ENCODE results near the gene NADSYN1. TPM values are rescaled to one million over a fixed set of nuclear protein-coding genes. Genes with fewer than 3 reads are reported as not detected.
"Not testable (repeated sequence)": the region's sequence is repeated elsewhere in the genome, so short reads cannot be mapped to it uniquely, and the experiment has no call there.

NADSYN1 gene
- total and polyA plus RNA-seq, 2 of the 13 experiments (the other 11 are each of a cell fraction or from before 2014, with no cell fraction given) = 35.7 to 51.5 TPM

GRCh38 chr11:71532036-71532610, 79.1 kb downstream of the NADSYN1 start:
- no TSS peak for BruUV-seq (replicated peaks)
- POLR2A ChIA-PET = no interaction called here
- Histone ChIP-seq H3K27ac (ENCODE audit: extremely low read length, insufficient read depth, low read length) (no peak overlapping the region), H3K9ac (ENCODE audit: insufficient read depth, low read depth, low read length) (no peak overlapping the region), H3K4me3 (replicated peaks in 1 of 3; ENCODE audit: insufficient read depth in 1 of 3, low read depth in 2 of 3, low read length in 3 of 3) (no peak overlapping the region), H3K27me3 (ENCODE audit: control insufficient read depth in 1 of 2, insufficient read depth in 2 of 2, low read length in 2 of 2) (no peaks in the 10 kb centered on the region), H3K4me2 (ENCODE audit: low read depth, low read length) (no peak overlapping the region), H3K9me3 (ENCODE audit: low read length) (no peaks in the 10 kb centered on the region), H3K79me2 (ENCODE audit: insufficient read depth, low read length) (no peaks in the 10 kb centered on the region), H4K20me1 (ENCODE audit: insufficient read depth, low read length) (no peaks in the 10 kb centered on the region), H3K36me3 (replicated peaks in 1 of 2; ENCODE audit: control insufficient read depth in 1 of 2, insufficient read depth in 2 of 2, low read length in 2 of 2) (no peaks in the 10 kb centered on the region), H3K4me1 (ENCODE audit: insufficient read depth, low read length) (peaks cover 80% of the 10 kb centered on the region), H2AFZ (ENCODE audit: low read length) (no peak overlapping the region)
- CTCF ChIA-PET (ENCODE audit: low intra/inter-chr PET ratio, low total read pairs) = no interaction called here
- FAIRE-seq (no peak), ATAC-seq (no peak), DNase-seq (ENCODE audit: low spot score) (no peak)
- peak; percentile 78 to 89 for TF ChIP-seq MAFK (conservative IDR thresholded peaks at IDR 0.05 in 1 of 2, IDR thresholded peaks at IDR 0.05 in 1 of 2; ENCODE audit: low read length in 2 of 2)
- TF ChIP-seq CTCF (CRISPR knock-in tag; IDR thresholded peaks at IDR 0.05) = no peak
- peak; percentile 80 for TF ChIP-seq MAFF (IDR thresholded peaks at IDR 0.05; ENCODE audit: low read depth, low read length)
- intact Hi-C loops (cut with micrococcal nuclease; ENCODE audit: unreplicated experiment) = no loop called here
- in situ Hi-C loops (cut with HindIII; ENCODE audit: extremely low pct_ligation_motif_present, low pct_unique_long_range_greater_than_20kb) = no loop called here
- WGBS (ENCODE audit: low lambda C conversion rate) = 86% methylated on average over 10 of the region's 10 CpGs

GRCh38 chr11:71534711-71535608, 82.0 kb downstream of the NADSYN1 start:
- in situ Hi-C loops (cut with HindIII; ENCODE audit: extremely low pct_ligation_motif_present, low pct_unique_long_range_greater_than_20kb); CTCF ChIA-PET (ENCODE audit: low intra/inter-chr PET ratio, low total read pairs); intact Hi-C loops (cut with micrococcal nuclease; ENCODE audit: unreplicated experiment); H3K9me3 ChIP-seq (ENCODE audit: low read length); H4K20me1 ChIP-seq (ENCODE audit: insufficient read depth, low read length); ATAC-seq; BruUV-seq (replicated peaks); H3K27me3 ChIP-seq (ENCODE audit: control insufficient read depth in 1 of 2, insufficient read depth in 2 of 2, low read length in 2 of 2); H3K36me3 ChIP-seq (replicated peaks in 1 of 2; ENCODE audit: control insufficient read depth in 1 of 2, insufficient read depth in 2 of 2, low read length in 2 of 2); H3K79me2 ChIP-seq (ENCODE audit: insufficient read depth, low read length): not testable (repeated sequence)
- WGBS (ENCODE audit: low lambda C conversion rate) = 2% methylated on average over 17 of the region's 17 CpGs
- H3K4me1 ChIP-seq (ENCODE audit: insufficient read depth, low read length) = peaks cover 93% of the 10 kb centered on the region
- peak overlapping the region; percentile 49 for H3K9ac ChIP-seq (ENCODE audit: insufficient read depth, low read depth, low read length)
- H2AFZ ChIP-seq (ENCODE audit: low read length) = peak overlapping the region; percentile 54
- FAIRE-seq (peak; percentile 32), DNase-seq (ENCODE audit: low spot score) (peak; percentile 39)
- POLR2A ChIA-PET = interaction anchor here (1.0 to 1.6 kb wide), 5 partner anchors 8 to 87 kb away, joined by 3 to 7 read pairs (median 5); partner anchors contain the start of genes DHCR7 and KRTAP5-9
- peak overlapping the region; percentile 93 for H3K27ac ChIP-seq (ENCODE audit: extremely low read length, insufficient read depth, low read length)
- peak overlapping the region in 2 of 3 experiments; percentile 27 to 43; a peak in 4 of 6 replicates for H3K4me3 ChIP-seq (replicated peaks in 1 of 3; ENCODE audit: insufficient read depth in 1 of 3, low read depth in 2 of 3, low read length in 3 of 3)
- H3K4me2 ChIP-seq (ENCODE audit: low read depth, low read length) = peak overlapping the region; percentile 71
- TF ChIP-seq ZNF350 (CRISPR knock-in tag; IDR thresholded peaks at IDR 0.05; ENCODE audit: borderline replicate concordance, low read depth) (0 out of 2 replicates have a peak, but pooled peaks have one; percentile 32), POLR2AphosphoS5 (IDR thresholded peaks at IDR 0.05; ENCODE audit: low read depth, low read length) (0 out of 2 replicates have a peak, but pooled peaks have one; percentile 9), ZNF605 (CRISPR knock-in tag; IDR thresholded peaks at IDR 0.05) (0 out of 2 replicates have a peak, but pooled peaks have one; percentile 26), ZNF556 (CRISPR knock-in tag; IDR thresholded peaks at IDR 0.05; ENCODE audit: borderline replicate concordance) (peak; percentile 15; the same call in 1 of the 2 replicates), HOXA3 (CRISPR knock-in tag; IDR thresholded peaks at IDR 0.05) (peak; percentile 43; the same call in 1 of the 2 replicates), HDAC2 (CRISPR knock-in tag; IDR thresholded peaks at IDR 0.05) (peak; percentile 33; the same call in 1 of the 2 replicates), PPARG (CRISPR knock-in tag; conservative IDR thresholded peaks at IDR 0.05) (peak; percentile 94), ZBTB10 (CRISPR knock-in tag; IDR thresholded peaks at IDR 0.05; ENCODE audit: borderline replicate concordance) (0 out of 2 replicates have a peak, but pooled peaks have one; percentile 55)
